ENCODE measurements around the gene DIP2C. TPM values are rescaled to one million over a fixed set of nuclear protein-coding genes. Genes with fewer than 3 reads are reported as not detected.

Gene DIP2C
- total and polyA plus RNA-seq, 8 donors, result 2.4 to 40.1 (median 21.0) TPM

DNA sequence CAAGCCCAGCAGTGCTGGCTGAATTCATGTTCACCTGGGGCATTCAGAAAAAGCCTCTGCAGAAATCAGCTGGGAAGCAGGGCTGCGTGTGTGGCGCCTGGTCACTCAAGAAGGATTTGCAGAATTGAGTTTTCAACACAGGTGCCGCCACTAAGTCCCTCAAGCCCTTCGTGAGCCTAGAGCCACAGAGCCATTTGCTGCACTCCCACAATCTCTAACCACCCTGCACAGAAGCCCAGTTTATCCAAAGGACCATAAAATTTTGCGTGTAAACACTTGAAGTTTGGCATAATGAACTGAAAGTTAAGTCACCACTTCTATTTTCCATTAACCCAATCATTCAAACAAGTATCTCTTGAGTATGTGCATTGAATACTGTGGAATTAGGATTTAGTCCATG is 136.2 kb downstream of the DIP2C start:
- H3K36me3 ChIP-seq, result no peaks in the 10 kb centered on the region
- no peak overlapping the region for H3K4me3 ChIP-seq
- no peaks in the 10 kb centered on the region for H3K9me3 ChIP-seq
- DNase-seq, result peak in 1 of 2 donors; percentile 10
- intact Hi-C loops (cut with DNase I; ENCODE audit: low total_unique reads), result no loop called here
- 78 to 91% (median 86%) methylated on average over 4 to 5 of the region's 5 CpGs for WGBS, 5 donors
- H3K4me1 ChIP-seq, result peaks cover 0 to 47% (median 10%) of the 10 kb centered on the region in 4 donors
- H3K27ac ChIP-seq, result no peak overlapping the region
- TF ChIP-seq, protein P1, sequence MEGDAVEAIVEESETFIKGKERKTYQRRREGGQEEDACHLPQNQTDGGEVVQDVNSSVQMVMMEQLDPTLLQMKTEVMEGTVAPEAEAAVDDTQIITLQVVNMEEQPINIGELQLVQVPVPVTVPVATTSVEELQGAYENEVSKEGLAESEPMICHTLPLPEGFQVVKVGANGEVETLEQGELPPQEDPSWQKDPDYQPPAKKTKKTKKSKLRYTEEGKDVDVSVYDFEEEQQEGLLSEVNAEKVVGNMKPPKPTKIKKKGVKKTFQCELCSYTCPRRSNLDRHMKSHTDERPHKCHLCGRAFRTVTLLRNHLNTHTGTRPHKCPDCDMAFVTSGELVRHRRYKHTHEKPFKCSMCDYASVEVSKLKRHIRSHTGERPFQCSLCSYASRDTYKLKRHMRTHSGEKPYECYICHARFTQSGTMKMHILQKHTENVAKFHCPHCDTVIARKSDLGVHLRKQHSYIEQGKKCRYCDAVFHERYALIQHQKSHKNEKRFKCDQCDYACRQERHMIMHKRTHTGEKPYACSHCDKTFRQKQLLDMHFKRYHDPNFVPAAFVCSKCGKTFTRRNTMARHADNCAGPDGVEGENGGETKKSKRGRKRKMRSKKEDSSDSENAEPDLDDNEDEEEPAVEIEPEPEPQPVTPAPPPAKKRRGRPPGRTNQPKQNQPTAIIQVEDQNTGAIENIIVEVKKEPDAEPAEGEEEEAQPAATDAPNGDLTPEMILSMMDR (IDR thresholded peaks at IDR 0.05), result no peak
- no peak for TF ChIP-seq EP300 (IDR thresholded peaks at IDR 0.05)
- no peak for TF ChIP-seq POLR2A (IDR thresholded peaks at IDR 0.05)
- TF ChIP-seq POLR2AphosphoS5 (IDR thresholded peaks at IDR 0.05), result no peak
- no peaks in the 10 kb centered on the region for H3K27me3 ChIP-seq

DNA sequence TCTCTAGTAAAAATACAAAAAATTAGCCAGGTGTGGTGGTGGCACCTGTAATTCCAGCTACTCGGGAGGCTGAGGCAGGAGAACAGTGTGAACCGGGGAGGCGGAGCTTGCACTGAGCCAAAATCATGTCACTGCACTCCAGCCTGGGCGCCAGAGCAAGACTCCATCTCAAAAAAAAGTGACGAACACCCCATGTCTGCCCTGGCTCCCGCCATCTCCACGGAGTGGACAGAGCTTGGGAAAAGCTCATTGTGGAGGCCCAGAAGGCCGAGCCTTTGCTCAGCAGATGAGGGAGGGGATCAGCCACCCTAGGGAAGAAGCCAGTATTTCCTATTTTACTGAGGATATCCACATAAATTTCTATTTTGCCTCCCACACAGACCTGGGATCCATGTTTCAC is 136.8 kb downstream of the DIP2C start:
- Histone ChIP-seq H3K9me3 (no peaks in the 10 kb centered on the region), H3K4me1 (peaks cover 0 to 47% (median 11%) of the 10 kb centered on the region in 4 donors), H3K4me3 (no peak overlapping the region), H3K27ac (peak overlapping the region in 1 of 5 donors; percentile 42), H3K36me3 (no peaks in the 10 kb centered on the region), H3K27me3 (no peaks in the 10 kb centered on the region)
- WGBS, 5 donors, result 86 to 94% (median 91%) methylated on average over 8 of the region's 8 CpGs
- TF ChIP-seq, protein P1 (IDR thresholded peaks at IDR 0.05), result no peak
- TF ChIP-seq POLR2A (IDR thresholded peaks at IDR 0.05), result no peak
- TF ChIP-seq POLR2AphosphoS5 (IDR thresholded peaks at IDR 0.05), result no peak
- TF ChIP-seq EP300 (IDR thresholded peaks at IDR 0.05), result no peak
- DNase-seq, result no peak
- intact Hi-C loops (cut with DNase I; ENCODE audit: low total_unique reads), result no loop called here

DNA sequence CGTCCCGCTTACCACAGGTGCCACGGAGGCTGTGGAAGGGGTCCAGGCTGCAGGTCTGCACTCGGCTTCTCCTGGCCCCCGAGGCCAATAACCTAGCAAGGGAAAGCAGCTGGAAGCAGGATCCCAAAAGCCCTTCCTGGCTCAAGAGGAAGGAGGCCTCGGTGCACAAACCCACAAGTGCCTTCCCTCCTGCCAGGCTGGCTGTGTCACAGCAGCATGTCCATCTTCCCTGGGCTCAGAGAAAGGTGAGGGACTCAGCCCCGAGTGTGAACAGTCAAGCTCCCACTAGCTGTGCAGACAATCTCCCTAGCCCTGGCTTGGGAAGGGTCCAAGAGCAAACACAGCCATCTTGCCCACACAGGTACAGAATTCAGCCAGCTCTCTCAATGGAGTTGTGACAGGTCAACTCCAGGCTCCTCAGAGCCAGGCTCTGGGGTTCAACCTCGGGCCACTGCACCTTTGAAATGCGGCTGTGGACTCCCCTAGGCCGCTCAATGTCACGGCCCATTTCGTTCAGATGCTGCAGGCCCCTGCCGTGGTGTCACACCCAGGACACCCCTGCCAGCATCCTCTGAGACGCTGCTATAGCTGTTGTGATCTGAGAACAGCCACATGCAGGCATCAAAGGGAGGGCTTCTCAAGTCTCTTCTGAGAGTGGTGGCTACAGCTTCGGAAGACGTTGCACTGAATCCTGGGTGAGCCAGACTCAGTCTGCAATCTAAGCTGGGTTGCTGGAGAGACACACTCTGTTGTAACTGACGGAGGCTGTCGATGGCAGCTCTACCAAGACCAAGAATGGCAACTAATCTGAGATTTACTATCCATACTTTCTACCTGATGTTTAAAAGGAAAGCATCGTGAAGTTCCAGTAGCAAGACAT is 137.9 kb downstream of the DIP2C start:
- intact Hi-C loops (cut with DNase I; ENCODE audit: low total_unique reads), result no loop called here
- H3K36me3 ChIP-seq, result no peaks in the 10 kb centered on the region
- H3K9me3 ChIP-seq, result no peaks in the 10 kb centered on the region
- no peak overlapping the region for H3K4me3 ChIP-seq
- 80 to 85% (median 85%) methylated on average over 12 to 19 of the region's 19 CpGs for WGBS, 5 donors
- H3K27ac ChIP-seq, result peak overlapping the region in 1 of 5 donors; percentile 42
- TF ChIP-seq POLR2AphosphoS5 (IDR thresholded peaks at IDR 0.05) (no peak), POLR2A (IDR thresholded peaks at IDR 0.05) (no peak), EP300 (IDR thresholded peaks at IDR 0.05) (no peak)
- TF ChIP-seq, protein P1 (IDR thresholded peaks at IDR 0.05), result no peak
- DNase-seq, result no peak
- peaks cover 5 to 50% (median 20%) of the 10 kb centered on the region in 4 donors for H3K4me1 ChIP-seq
- H3K27me3 ChIP-seq, result no peaks in the 10 kb centered on the region

DNA sequence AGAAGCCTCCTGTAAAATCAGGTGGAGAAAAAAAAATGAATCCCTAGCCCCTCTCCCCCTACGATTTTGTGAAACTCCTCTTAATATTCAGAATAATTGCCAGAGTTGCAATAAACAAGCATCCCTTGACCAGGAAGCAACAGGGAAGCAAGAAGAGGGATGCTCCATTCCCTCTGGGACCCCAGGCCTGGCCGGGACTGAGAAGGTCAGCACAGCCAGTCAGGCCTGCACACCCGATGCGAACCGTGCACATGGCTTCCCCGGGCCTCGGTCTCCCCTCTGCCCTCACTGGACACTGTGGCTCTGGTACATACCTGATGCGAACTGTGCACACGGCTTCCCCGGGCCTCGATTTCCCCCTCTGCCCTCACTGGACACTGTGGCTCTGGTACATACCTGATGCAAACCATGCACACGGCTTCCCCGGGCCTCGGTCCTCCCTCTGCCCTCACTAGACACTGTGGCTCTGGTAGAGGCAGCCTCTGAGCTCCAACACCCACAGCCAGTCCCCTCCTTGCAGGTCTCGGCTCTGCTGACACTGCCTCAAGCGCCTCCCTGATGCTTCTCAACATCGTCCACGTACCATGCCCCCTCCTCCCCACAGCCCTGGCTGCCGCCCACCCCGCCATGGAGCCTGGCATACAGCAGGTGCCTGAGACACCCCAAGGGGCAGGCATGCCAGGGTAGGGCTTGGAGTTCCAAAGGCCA is 138.6 kb downstream of the DIP2C start:
- no peaks in the 10 kb centered on the region for H3K27me3 ChIP-seq
- no peaks in the 10 kb centered on the region for H3K9me3 ChIP-seq
- H3K27ac ChIP-seq, result no peak overlapping the region
- H3K4me3 ChIP-seq, result no peak overlapping the region
- intact Hi-C loops (cut with DNase I; ENCODE audit: low total_unique reads), result no loop called here
- H3K36me3 ChIP-seq, result no peaks in the 10 kb centered on the region
- peaks cover 5 to 52% (median 25%) of the 10 kb centered on the region in 4 donors for H3K4me1 ChIP-seq
- no peak for TF ChIP-seq POLR2A (IDR thresholded peaks at IDR 0.05)
- no peak for TF ChIP-seq POLR2AphosphoS5 (IDR thresholded peaks at IDR 0.05)
- 92 to 96% (median 93%) methylated on average over 20 of the region's 20 CpGs for WGBS, 5 donors
- DNase-seq, result no peak

Measured in stomach (tissue), 9 donors.